Neutrophil (primary cell): ENCODE data around the gene ZCWPW1.

Experiments
- H3K27ac ChIP-seq: fragments of 200-600 bp; sonication (generic); 2 replicates; pipeline ENCODE4 v1.5.1; 2016; ENCODE audit warnings: mild to moderate bottlenecking, moderate library complexity
- H3K27me3 ChIP-seq: fragments of 200-600 bp; sonication (generic); 2 replicates; pipeline ENCODE4 v1.6.0; 2016; ENCODE audit warnings: mild to moderate bottlenecking
- H3K36me3 ChIP-seq: fragments of 200-600 bp; sonication (generic); 2 replicates; pipeline ENCODE4 v1.5.1; 2017
- H3K4me1 ChIP-seq, 2 experiments: fragments of 200-600 bp in 1 of 2; sonication (generic) in 1 of 2; 1 replicate in 1 of 2; 2 replicates in 1 of 2; pipeline versions ENCODE4 v1.5.1 to v1.6.1; 2013 to 2016; ENCODE audit warnings: low read depth in 1 of 2, low read length in 1 of 2, mild to moderate bottlenecking in 1 of 2, moderate library complexity in 1 of 2; ENCODE audit not compliant: control insufficient read depth in 1 of 2, insufficient read depth in 1 of 2
- H3K4me3 ChIP-seq, 2 experiments: fragments of 200-600 bp in 1 of 2; sonication (generic) in 1 of 2; 1 replicate in 1 of 2; 2 replicates in 1 of 2; pipeline ENCODE4 v1.5.1; 2013 to 2016; ENCODE audit warnings: low read depth in 1 of 2, low read length in 1 of 2, mild to moderate bottlenecking in 1 of 2, moderate library complexity in 1 of 2
- H3K9me3 ChIP-seq: fragments of 200-600 bp; sonication (generic); 2 replicates; pipeline ENCODE4 v1.5.1; 2016
- TF ChIP-seq, protein P1 (sequence below): fragments of 200-600 bp; sonication (generic); IDR thresholded peaks from 2 replicates; pipeline ENCODE4 v1.5.1; 2016; ENCODE audit warnings: antibody characterized with exemption

Gene ZCWPW1, protein sequence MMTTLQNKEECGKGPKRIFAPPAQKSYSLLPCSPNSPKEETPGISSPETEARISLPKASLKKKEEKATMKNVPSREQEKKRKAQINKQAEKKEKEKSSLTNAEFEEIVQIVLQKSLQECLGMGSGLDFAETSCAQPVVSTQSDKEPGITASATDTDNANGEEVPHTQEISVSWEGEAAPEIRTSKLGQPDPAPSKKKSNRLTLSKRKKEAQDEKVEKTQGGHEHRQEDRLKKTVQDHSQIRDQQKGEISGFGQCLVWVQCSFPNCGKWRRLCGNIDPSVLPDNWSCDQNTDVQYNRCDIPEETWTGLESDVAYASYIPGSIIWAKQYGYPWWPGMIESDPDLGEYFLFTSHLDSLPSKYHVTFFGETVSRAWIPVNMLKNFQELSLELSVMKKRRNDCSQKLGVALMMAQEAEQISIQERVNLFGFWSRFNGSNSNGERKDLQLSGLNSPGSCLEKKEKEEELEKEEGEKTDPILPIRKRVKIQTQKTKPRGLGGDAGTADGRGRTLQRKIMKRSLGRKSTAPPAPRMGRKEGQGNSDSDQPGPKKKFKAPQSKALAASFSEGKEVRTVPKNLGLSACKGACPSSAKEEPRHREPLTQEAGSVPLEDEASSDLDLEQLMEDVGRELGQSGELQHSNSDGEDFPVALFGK

DNA sequence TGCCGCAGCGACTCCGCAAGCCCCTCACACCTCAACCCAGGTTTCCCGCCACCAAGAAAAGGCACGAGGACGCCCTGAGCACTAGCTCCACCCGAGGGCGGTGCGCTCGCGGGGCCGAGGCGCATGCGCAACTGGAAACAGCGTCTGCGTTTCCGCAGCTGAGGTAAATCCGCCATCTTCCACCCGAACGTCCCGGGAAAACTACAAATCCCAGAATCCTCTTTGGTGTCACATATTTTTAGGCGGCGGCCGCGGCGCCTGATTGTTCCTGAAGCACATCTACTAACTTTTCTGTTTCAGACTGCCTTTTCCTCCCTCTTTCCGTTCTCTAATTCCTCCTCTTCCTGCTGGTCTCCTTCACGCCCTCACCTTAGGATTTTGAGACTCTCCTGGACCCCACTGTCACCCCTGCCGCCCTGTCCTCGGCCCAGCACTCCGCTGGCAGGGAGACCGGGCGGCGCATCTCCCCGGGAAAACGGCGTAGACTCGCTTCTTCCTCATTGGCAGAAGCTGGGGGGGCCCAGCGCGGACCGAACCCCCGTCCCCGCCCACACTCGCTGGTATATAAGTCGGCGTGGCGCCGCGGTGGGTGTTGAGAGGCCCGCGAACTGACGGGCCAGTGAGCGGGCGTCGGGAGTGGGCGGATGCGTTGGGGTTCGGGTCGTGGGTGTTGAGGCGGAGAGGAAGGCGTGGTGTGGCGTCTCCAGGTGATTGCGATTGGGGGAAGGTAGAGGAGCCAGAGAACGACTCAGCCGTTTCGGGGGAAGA lies at the start of gene ZCWPW1:
TSS of gene ZCWPW1 (minus strand) at position 505 of the 768 bp plus-strand sequence. CDS start 8,054 bp downstream, outside the sequence.
- Histone ChIP-seq H3K4me3 (peak within 1 kb of the TSS; percentile 95 to 98), H3K36me3 (peaks cover 9% of the 10 kb centered on the region), H3K27me3 (no peaks in the 10 kb centered on the region), H3K27ac (peak within 1 kb of the TSS; percentile 98), H3K4me1 (peaks cover 21 to 28% of the 10 kb centered on the region in 2 experiments), H3K9me3 (no peaks in the 10 kb centered on the region)
- TF ChIP-seq, protein P1, sequence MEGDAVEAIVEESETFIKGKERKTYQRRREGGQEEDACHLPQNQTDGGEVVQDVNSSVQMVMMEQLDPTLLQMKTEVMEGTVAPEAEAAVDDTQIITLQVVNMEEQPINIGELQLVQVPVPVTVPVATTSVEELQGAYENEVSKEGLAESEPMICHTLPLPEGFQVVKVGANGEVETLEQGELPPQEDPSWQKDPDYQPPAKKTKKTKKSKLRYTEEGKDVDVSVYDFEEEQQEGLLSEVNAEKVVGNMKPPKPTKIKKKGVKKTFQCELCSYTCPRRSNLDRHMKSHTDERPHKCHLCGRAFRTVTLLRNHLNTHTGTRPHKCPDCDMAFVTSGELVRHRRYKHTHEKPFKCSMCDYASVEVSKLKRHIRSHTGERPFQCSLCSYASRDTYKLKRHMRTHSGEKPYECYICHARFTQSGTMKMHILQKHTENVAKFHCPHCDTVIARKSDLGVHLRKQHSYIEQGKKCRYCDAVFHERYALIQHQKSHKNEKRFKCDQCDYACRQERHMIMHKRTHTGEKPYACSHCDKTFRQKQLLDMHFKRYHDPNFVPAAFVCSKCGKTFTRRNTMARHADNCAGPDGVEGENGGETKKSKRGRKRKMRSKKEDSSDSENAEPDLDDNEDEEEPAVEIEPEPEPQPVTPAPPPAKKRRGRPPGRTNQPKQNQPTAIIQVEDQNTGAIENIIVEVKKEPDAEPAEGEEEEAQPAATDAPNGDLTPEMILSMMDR = peak; percentile 13

DNA sequence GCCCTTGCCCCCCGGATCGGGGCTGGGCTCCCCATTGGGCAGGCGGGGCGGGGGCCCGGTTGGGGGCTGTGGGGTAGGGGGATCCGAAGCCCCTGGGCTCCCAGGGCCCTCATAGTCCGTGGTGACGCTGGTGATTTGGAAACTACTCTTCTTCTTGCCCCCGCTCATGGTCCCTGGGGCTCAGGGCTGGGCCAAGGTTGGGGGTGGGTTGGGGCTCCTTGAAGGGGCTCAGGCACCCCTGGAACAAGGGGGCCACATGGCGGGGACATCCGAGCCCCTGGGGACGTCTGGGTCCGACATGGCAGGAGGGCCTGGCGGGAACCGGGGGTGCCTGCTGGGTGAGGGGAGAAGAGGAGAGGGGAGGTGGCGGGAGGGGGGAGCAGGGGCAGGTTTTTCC lies 49.4 kb upstream of the ZCWPW1 start:
- H3K27ac ChIP-seq = peak overlapping the region; percentile 98
- TF ChIP-seq, protein P1 = no peak
- H3K4me1 ChIP-seq = peaks cover 40 to 46% of the 10 kb centered on the region in 2 experiments
- peaks cover 49% of the 10 kb centered on the region for H3K36me3 ChIP-seq
- H3K9me3 ChIP-seq = no peaks in the 10 kb centered on the region
- H3K4me3 ChIP-seq = peak overlapping the region; percentile 86 to 97
- peaks cover 5% of the 10 kb centered on the region for H3K27me3 ChIP-seq

DNA sequence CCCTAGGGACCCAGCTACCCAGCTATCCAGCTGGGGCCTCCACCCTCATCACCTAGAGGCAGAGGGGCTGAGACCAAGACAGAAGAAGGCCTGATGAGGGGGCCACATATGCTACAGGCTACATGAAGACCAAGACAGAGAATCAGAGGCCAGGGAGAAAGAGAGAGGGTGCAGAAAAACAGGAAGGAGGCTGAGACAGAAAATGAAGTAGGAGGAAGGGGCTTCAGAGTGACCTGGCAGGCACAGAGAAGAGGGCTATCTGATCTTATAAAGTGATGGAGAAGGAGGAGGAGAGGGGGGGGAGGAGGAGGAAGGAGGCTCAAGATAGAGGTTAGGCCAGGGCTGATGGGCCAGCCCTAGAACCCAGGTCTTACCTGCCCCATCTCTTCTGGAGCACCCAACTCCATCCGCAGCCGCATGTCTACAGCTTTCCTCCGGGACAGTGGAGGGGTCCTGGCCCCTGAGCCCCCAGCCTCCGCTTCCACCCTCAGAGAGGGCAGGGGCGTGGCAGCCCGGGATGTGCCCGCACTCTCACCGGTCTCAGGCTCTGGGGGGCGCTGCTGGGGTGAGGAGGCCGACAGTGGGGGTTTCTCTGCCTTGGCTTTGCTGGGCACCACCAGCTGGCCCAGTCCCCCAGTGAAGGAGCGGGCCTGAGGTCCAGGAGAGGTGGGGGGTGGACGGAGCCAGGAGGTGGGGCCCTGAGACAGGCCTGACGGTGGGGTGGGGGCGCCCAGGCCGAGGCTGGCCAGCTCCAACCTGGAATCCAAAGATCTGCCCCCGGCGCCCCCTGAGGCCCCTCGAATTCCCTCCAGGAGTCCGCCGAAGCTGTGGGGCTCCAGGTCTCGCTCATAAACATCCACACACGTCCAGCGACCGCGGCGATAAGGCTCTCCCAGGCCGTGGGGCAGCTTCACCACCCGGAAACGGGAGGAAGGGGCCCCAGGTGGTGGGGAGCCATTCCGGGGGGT lies 48.7 kb upstream of the ZCWPW1 start:
- TF ChIP-seq, protein P1 = no peak
- H3K4me3 ChIP-seq = peak overlapping the region; percentile 86 to 97
- no peaks in the 10 kb centered on the region for H3K27me3 ChIP-seq
- peak overlapping the region; percentile 98 for H3K27ac ChIP-seq
- H3K9me3 ChIP-seq = no peaks in the 10 kb centered on the region
- peaks cover 37 to 43% of the 10 kb centered on the region in 2 experiments for H3K4me1 ChIP-seq
- H3K36me3 ChIP-seq = peaks cover 56% of the 10 kb centered on the region

DNA sequence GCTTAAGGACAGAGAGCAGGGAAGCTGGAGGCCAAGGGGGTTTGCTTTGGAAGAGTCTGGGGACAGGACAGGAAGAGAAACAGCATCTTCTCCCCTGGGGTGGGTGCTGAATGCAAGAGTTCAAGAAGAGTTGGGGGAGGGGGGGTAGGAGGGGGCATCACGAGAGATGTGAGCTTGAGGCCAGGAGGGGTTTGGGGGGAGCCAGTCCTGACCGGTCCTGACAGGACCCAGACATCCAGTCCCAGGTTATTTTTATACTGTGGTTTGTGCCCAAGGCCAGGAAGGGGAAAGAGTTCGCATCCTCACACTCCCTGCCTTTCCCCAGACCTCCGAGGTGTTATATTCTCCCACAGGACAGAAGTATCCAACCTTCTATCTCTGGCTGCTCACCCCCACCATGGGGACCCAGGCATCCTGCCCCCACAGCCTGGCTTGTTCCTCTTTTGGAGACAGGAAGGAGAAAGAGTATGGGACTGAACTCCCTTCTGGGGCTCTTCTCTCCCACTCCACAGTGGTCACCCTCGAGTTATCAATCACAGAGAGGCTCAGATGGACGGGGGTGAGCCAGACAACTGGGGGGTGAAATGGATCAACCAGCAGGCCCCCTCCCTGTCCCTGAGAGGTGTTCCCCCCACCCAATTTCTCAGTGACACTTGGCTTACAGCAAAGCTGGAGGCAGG lies 47.7 kb upstream of the ZCWPW1 start:
- TF ChIP-seq, protein P1 = no peak
- Histone ChIP-seq H3K27ac (peak overlapping the region; percentile 98), H3K36me3 (peaks cover 65% of the 10 kb centered on the region), H3K4me3 (peak overlapping the region; percentile 86 to 97), H3K27me3 (no peaks in the 10 kb centered on the region), H3K4me1 (peaks cover 37 to 43% of the 10 kb centered on the region in 2 experiments), H3K9me3 (no peaks in the 10 kb centered on the region)
